Measurements from ENCODE around the gene ING1.

DNA sequence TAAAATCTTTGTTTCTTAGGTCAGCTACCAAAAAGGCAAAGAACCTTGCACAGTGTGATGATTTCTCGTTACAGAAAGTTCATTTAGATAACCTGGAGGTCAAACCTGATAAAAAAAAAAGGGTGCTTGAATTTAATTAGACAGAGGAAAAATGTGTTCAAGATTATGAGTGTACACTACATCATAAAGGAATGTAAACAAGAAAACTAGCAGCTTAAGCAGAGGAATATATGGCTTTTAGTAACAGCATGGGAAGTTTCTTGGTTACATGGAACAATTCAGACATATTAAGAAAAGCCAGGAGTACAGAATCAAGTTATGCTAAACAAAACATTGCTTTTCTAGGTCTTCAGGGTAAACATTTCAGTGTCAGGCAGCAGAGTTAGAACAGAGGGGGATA, 32.9 kb downstream of the ING1 start:
- no peak for TF ChIP-seq MYC (IDR thresholded peaks at IDR 0.05; ENCODE audit: low read depth, low read length)
- TF ChIP-seq, protein P1, sequence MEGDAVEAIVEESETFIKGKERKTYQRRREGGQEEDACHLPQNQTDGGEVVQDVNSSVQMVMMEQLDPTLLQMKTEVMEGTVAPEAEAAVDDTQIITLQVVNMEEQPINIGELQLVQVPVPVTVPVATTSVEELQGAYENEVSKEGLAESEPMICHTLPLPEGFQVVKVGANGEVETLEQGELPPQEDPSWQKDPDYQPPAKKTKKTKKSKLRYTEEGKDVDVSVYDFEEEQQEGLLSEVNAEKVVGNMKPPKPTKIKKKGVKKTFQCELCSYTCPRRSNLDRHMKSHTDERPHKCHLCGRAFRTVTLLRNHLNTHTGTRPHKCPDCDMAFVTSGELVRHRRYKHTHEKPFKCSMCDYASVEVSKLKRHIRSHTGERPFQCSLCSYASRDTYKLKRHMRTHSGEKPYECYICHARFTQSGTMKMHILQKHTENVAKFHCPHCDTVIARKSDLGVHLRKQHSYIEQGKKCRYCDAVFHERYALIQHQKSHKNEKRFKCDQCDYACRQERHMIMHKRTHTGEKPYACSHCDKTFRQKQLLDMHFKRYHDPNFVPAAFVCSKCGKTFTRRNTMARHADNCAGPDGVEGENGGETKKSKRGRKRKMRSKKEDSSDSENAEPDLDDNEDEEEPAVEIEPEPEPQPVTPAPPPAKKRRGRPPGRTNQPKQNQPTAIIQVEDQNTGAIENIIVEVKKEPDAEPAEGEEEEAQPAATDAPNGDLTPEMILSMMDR (IDR thresholded peaks at IDR 0.05; ENCODE audit: low read depth, low read length), result no peak
- TF ChIP-seq, protein P2, sequence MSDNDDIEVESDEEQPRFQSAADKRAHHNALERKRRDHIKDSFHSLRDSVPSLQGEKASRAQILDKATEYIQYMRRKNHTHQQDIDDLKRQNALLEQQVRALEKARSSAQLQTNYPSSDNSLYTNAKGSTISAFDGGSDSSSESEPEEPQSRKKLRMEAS (IDR thresholded peaks at IDR 0.05; ENCODE audit: low read depth, low read length), result no peak

Measured in NB4 (cell line).